GM23338 (cell line): ENCODE results near the gene TMBIM6. TPM values are rescaled to one million over a fixed set of nuclear protein-coding genes. Genes with fewer than 3 reads are reported as not detected.

Experiments used
- ATAC-seq: fragments of 200-7000 bp; cut with Tn5 transposase; 3 replicates; pipeline ENCODE4 v1.9.1; 2020
- DNase-seq: peaks from one replicate; pipeline ENCODE4 v3.0.0-alpha.2; 2015; ENCODE audit warnings: low spot score
- H2AFZ ChIP-seq: fragments of 200-600 bp; sonication (generic); 2 replicates; pipeline ENCODE4 v1.8.0; 2016; ENCODE audit warnings: antibody characterized with exemption, mild to moderate bottlenecking, moderate library complexity
- H3F3A ChIP-seq: fragments of 200-600 bp; sonication (generic); replicated peaks from 2 replicates; pipeline ENCODE4 v1.8.0; 2017; ENCODE audit warnings: antibody characterized with exemption, mixed run types, low read depth
- H3K27ac ChIP-seq: fragments of 200-600 bp; sonication (generic); 2 replicates; pipeline ENCODE4 v1.6.1; 2016; ENCODE audit warnings: low read depth
- H3K27me3 ChIP-seq: fragments of 200-600 bp; sonication (generic); 2 replicates; pipeline ENCODE4 v1.8.0; 2016; ENCODE audit warnings: mild to moderate bottlenecking, mixed run types, moderate library complexity; ENCODE audit not compliant: insufficient read depth
- H3K36me3 ChIP-seq: fragments of 200-600 bp; sonication (generic); 2 replicates; pipeline ENCODE4 v1.8.0; 2016; ENCODE audit warnings: mild to moderate bottlenecking; ENCODE audit not compliant: insufficient read depth
- H3K4me1 ChIP-seq: fragments of 200-600 bp; sonication (generic); 2 replicates; pipeline ENCODE4 v1.8.0; 2016; ENCODE audit warnings: mild to moderate bottlenecking, moderate library complexity; ENCODE audit not compliant: insufficient read depth
- H3K4me2 ChIP-seq: fragments of 200-600 bp; sonication (generic); 2 replicates; pipeline ENCODE4 v1.7.1; 2017; ENCODE audit warnings: mixed run types
- H3K4me3 ChIP-seq: fragments of 200-600 bp; sonication (generic); 2 replicates; pipeline ENCODE4 v1.6.1; 2016; ENCODE audit warnings: mixed run types
- H3K79me2 ChIP-seq: fragments of 200-600 bp; sonication (generic); replicated peaks from 2 replicates; pipeline ENCODE4 v1.8.0; 2017; ENCODE audit warnings: mild to moderate bottlenecking; ENCODE audit not compliant: insufficient read depth
- H3K9me2 ChIP-seq: fragments of 200-600 bp; sonication (generic); 2 replicates; pipeline ENCODE4 v1.8.0; 2017; ENCODE audit not compliant: insufficient read depth
- H4K20me1 ChIP-seq: fragments of 200-600 bp; sonication (generic); replicated peaks from 2 replicates; pipeline ENCODE4 v1.8.0; 2017; ENCODE audit warnings: mild to moderate bottlenecking; ENCODE audit not compliant: insufficient read depth
- H3K27ac Mint-ChIP-seq: 2 replicates; pipeline ENCODE4 v1.8.0; 2020; ENCODE audit warnings: inconsistent platforms, mild to moderate bottlenecking, moderate library complexity, mixed read lengths
- H3K27me3 Mint-ChIP-seq: 3 replicates; pipeline ENCODE4 v1.8.0; 2022; ENCODE audit warnings: low read depth, mild to moderate bottlenecking, moderate library complexity, mixed read lengths, inconsistent platforms; ENCODE audit not compliant: insufficient read depth, poor library complexity
- H3K36me3 Mint-ChIP-seq: 3 replicates; pipeline ENCODE4 v1.8.0; 2021; ENCODE audit warnings: low read depth, mild to moderate bottlenecking, inconsistent platforms, moderate library complexity, mixed read lengths
- H3K4me1 Mint-ChIP-seq: 3 replicates; pipeline ENCODE4 v1.8.0; 2020; ENCODE audit warnings: mild to moderate bottlenecking, inconsistent platforms, mixed read lengths
- H3K4me3 Mint-ChIP-seq: 3 replicates; pipeline ENCODE4 v1.8.0; 2021; ENCODE audit warnings: moderate library complexity, mild to moderate bottlenecking, inconsistent platforms, mixed read lengths
- H3K9me3 Mint-ChIP-seq: 3 replicates; pipeline ENCODE4 v1.8.0; 2020; ENCODE audit warnings: moderate library complexity, mild to moderate bottlenecking, inconsistent platforms, mixed read lengths
- CREB1 ChIP-seq: fragments of 250-450 bp; sonication (Bioruptor Pico); IDR thresholded peaks from 2 replicates; pipeline ENCODE4 v1.5.0; 2020; ENCODE audit warnings: low read depth, mild to moderate bottlenecking, moderate library complexity
- JUNB ChIP-seq: IDR thresholded peaks from one replicate; pipeline ENCODE4 v1.6.1; 2016; ENCODE audit warnings: antibody characterized with exemption; ENCODE audit not compliant: unreplicated experiment
- POLR2AphosphoS5 ChIP-seq: IDR thresholded peaks from 2 replicates; pipeline ENCODE4 v1.6.1; 2016; ENCODE audit warnings: antibody characterized with exemption, low read depth
- polyA plus RNA-seq: library from polyadenylated mRNA; unstranded; fragments of >200 nt; fragmentation: Nextera tagmentation; extraction: Ambion mirVana; gene quantifications from 2 replicates; pipeline ENCODE4 v1.2.1, GENCODE V29; 2016
- total RNA-seq: library from RNA; depleted of rRNA; stranded (reverse); fragments of >200 nt; shearing (Covaris generic); gene quantifications from 2 replicates; pipeline ENCODE4 v1.2.3, GENCODE V29; 2014
- TF ChIP-seq, protein P1 (sequence below): fragments of 250-450 bp; sonication (Bioruptor Pico); IDR thresholded peaks from 2 replicates; pipeline ENCODE4 v1.5.0; 2020; ENCODE audit warnings: mild to moderate bottlenecking, moderate library complexity
- TF ChIP-seq, protein P2 (sequence below): IDR thresholded peaks from one replicate; pipeline ENCODE4 v1.6.1; 2018; ENCODE audit warnings: antibody characterized with exemption; ENCODE audit not compliant: unreplicated experiment

Gene TMBIM6
- total and polyA plus RNA-seq, 2 experiments from 2014 or later: 245 to 349 TPM

DNA sequence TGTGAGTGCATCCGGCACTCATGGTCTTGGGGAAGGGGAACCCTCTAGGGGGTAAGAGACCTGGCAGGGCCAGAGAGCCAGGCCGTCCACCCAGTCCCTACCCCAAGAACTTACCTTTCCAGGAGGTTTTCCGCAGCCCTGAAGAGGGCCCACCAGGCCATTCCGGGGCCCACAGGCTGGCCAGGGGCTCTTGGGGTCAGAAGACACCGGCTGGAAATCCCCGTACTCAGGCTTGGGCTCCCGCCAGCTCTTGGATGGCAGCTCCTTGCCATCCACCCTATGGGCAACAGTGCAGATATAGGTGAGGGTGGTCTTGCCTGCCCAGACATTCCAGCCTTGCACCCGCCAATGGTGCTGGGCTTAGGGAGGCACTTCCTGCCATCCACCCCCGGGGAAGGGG lies 52.3 kb downstream of the TMBIM6 start:
- peaks cover 9% of the 10 kb centered on the region; the same call in 1 of the 2 replicates for H3K4me1 ChIP-seq
- no peak overlapping the region for H2AFZ ChIP-seq
- no peak overlapping the region for H3K27ac ChIP-seq
- H3K9me3 Mint-ChIP-seq: no peaks in the 10 kb centered on the region
- H3K4me3 Mint-ChIP-seq: no peak overlapping the region
- peaks cover 19% of the 10 kb centered on the region for H3K4me1 Mint-ChIP-seq
- H3K4me2 ChIP-seq: no peak overlapping the region
- H3K4me3 ChIP-seq: no peak overlapping the region
- no peak overlapping the region for H3K27ac Mint-ChIP-seq
- H3K36me3 ChIP-seq: no peaks in the 10 kb centered on the region
- peaks cover 4% of the 10 kb centered on the region; the same call in 2 of the 3 replicates for H3K36me3 Mint-ChIP-seq
- H3K27me3 ChIP-seq: no peaks in the 10 kb centered on the region
- no peak for ATAC-seq
- DNase-seq: no peak
- H4K20me1 ChIP-seq: 0 out of 2 replicates have a peak, but pooled peaks cover 2% of the 10 kb centered on the region
- no peaks in the 10 kb centered on the region for H3K79me2 ChIP-seq
- TF ChIP-seq, protein P1, sequence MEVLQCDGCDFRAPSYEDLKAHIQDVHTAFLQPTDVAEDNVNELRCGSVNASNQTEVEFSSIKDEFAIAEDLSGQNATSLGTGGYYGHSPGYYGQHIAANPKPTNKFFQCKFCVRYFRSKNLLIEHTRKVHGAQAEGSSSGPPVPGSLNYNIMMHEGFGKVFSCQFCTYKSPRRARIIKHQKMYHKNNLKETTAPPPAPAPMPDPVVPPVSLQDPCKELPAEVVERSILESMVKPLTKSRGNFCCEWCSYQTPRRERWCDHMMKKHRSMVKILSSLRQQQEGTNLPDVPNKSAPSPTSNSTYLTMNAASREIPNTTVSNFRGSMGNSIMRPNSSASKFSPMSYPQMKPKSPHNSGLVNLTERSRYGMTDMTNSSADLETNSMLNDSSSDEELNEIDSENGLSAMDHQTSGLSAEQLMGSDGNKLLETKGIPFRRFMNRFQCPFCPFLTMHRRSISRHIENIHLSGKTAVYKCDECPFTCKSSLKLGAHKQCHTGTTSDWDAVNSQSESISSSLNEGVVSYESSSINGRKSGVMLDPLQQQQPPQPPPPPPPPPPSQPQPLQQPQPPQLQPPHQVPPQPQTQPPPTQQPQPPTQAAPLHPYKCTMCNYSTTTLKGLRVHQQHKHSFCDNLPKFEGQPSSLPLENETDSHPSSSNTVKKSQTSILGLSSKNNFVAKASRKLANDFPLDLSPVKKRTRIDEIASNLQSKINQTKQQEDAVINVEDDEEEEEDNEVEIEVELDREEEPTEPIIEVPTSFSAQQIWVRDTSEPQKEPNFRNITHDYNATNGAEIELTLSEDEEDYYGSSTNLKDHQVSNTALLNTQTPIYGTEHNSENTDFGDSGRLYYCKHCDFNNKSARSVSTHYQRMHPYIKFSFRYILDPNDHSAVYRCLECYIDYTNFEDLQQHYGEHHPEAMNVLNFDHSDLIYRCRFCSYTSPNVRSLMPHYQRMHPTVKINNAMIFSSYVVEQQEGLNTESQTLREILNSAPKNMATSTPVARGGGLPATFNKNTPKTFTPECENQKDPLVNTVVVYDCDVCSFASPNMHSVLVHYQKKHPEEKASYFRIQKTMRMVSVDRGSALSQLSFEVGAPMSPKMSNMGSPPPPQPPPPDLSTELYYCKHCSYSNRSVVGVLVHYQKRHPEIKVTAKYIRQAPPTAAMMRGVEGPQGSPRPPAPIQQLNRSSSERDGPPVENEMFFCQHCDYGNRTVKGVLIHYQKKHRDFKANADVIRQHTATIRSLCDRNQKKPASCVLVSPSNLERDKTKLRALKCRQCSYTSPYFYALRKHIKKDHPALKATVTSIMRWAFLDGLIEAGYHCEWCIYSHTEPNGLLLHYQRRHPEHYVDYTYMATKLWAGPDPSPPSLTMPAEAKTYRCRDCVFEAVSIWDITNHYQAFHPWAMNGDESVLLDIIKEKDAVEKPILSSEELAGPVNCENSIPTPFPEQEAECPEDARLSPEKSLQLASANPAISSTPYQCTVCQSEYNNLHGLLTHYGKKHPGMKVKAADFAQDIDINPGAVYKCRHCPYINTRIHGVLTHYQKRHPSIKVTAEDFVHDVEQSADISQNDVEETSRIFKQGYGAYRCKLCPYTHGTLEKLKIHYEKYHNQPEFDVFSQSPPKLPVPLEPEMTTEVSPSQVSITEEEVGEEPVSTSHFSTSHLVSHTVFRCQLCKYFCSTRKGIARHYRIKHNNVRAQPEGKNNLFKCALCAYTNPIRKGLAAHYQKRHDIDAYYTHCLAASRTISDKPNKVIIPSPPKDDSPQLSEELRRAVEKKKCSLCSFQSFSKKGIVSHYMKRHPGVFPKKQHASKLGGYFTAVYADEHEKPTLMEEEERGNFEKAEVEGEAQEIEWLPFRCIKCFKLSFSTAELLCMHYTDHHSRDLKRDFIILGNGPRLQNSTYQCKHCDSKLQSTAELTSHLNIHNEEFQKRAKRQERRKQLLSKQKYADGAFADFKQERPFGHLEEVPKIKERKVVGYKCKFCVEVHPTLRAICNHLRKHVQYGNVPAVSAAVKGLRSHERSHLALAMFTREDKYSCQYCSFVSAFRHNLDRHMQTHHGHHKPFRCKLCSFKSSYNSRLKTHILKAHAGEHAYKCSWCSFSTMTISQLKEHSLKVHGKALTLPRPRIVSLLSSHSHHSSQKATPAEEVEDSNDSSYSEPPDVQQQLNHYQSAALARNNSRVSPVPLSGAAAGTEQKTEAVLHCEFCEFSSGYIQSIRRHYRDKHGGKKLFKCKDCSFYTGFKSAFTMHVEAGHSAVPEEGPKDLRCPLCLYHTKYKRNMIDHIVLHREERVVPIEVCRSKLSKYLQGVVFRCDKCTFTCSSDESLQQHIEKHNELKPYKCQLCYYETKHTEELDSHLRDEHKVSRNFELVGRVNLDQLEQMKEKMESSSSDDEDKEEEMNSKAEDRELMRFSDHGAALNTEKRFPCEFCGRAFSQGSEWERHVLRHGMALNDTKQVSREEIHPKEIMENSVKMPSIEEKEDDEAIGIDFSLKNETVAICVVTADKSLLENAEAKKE (CRISPR knock-in tag): no peak
- TF ChIP-seq POLR2AphosphoS5 (no peak), JUNB (no peak), CREB1 (CRISPR knock-in tag) (no peak)
- TF ChIP-seq, protein P2, sequence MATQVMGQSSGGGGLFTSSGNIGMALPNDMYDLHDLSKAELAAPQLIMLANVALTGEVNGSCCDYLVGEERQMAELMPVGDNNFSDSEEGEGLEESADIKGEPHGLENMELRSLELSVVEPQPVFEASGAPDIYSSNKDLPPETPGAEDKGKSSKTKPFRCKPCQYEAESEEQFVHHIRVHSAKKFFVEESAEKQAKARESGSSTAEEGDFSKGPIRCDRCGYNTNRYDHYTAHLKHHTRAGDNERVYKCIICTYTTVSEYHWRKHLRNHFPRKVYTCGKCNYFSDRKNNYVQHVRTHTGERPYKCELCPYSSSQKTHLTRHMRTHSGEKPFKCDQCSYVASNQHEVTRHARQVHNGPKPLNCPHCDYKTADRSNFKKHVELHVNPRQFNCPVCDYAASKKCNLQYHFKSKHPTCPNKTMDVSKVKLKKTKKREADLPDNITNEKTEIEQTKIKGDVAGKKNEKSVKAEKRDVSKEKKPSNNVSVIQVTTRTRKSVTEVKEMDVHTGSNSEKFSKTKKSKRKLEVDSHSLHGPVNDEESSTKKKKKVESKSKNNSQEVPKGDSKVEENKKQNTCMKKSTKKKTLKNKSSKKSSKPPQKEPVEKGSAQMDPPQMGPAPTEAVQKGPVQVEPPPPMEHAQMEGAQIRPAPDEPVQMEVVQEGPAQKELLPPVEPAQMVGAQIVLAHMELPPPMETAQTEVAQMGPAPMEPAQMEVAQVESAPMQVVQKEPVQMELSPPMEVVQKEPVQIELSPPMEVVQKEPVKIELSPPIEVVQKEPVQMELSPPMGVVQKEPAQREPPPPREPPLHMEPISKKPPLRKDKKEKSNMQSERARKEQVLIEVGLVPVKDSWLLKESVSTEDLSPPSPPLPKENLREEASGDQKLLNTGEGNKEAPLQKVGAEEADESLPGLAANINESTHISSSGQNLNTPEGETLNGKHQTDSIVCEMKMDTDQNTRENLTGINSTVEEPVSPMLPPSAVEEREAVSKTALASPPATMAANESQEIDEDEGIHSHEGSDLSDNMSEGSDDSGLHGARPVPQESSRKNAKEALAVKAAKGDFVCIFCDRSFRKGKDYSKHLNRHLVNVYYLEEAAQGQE: no peak
- no peaks in the 10 kb centered on the region for H3F3A ChIP-seq
- no peaks in the 10 kb centered on the region for H3K9me2 ChIP-seq
- H3K27me3 Mint-ChIP-seq: peaks cover 12% of the 10 kb centered on the region
